ENCODE measurements around the gene AGFG1. TPM values are rescaled to one million over a fixed set of nuclear protein-coding genes. Genes with fewer than 3 reads are reported as not detected.

Gene AGFG1
- total RNA-seq, 1 experiment from 2014 or later, result 109 TPM

DNA sequence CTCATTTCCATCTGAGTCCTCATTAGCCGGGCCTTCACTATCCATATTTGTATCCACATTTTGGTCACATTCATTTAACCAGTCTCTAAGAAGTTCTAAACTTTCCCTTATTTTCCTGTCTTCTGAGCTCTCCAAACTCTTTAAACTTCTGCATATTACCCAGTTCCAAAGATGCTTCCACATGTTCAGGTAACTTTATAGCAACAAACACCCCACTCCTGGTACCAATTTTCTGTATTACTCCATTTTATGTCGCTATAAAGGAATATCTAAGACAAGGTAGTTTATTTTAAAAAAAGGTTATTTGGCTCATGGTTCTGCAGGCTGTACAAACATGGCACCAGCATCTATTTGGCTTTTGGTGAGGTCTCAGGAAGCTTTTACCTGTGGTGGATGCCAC is 38.8 kb upstream of the AGFG1 start:
- Mint-ChIP-seq H3K9me3 (peaks cover 26 to 29% of the 10 kb centered on the region in 2 experiments), H3K4me1 (no peaks in the 10 kb centered on the region), H3K36me3 (ENCODE audit: insufficient read depth in 1 of 3, low read depth in 3 of 3) (peaks cover 11 to 16% (median 13%) of the 10 kb centered on the region in 3 experiments), H3K27ac (no peak overlapping the region), H3K27me3 (ENCODE audit: low read depth) (no peaks in the 10 kb centered on the region; the same call in 1 of the 2 replicates), H3K4me3 (no peak overlapping the region)
- Histone ChIP-seq H3K79me2 (ENCODE audit: insufficient read depth, low read length) (no peaks in the 10 kb centered on the region), H2BK15ac (ENCODE audit: low read depth, low read length) (no peak overlapping the region), H2BK12ac (ENCODE audit: insufficient read length, low read depth, low read length) (no peak overlapping the region), H3K4me2 (ENCODE audit: insufficient read depth, insufficient read length, low read length) (no peak overlapping the region), H3K14ac (ENCODE audit: insufficient read depth, low read length) (no peak overlapping the region), H3K27ac (ENCODE audit: insufficient read length, low read depth, low read length) (no peak overlapping the region), H2BK5ac (ENCODE audit: insufficient read length, low read length) (no peak overlapping the region), H3K9me3 (ENCODE audit: control insufficient read depth, low read depth, low read length) (peaks cover 13% of the 10 kb centered on the region), H4K8ac (replicated peaks; ENCODE audit: insufficient read length, low read depth, low read length) (no peak overlapping the region), H4K5ac (ENCODE audit: insufficient read length, low read depth, low read length) (no peak overlapping the region), H3K27me3 (ENCODE audit: insufficient read depth, low read length) (no peaks in the 10 kb centered on the region), H3K4ac (ENCODE audit: low read depth, low read length) (no peak overlapping the region), H3K23ac (ENCODE audit: insufficient read length, low read depth, low read length) (no peak overlapping the region), H3K56ac (ENCODE audit: insufficient read length, low read depth, low read length) (no peak overlapping the region), H3K18ac (ENCODE audit: insufficient read length, low read depth, low read length) (no peak overlapping the region), H2AFZ (ENCODE audit: low read length) (no peak overlapping the region), H2BK120ac (ENCODE audit: low read depth, low read length, poor library complexity, severe bottlenecking) (no peak overlapping the region), H4K91ac (ENCODE audit: insufficient read length, low read depth, low read length) (no peak overlapping the region), H2AK5ac (ENCODE audit: insufficient read length, low read length) (no peak overlapping the region), H3K23me2 (ENCODE audit: insufficient read length, low read depth, low read length, poor library complexity, severe bottlenecking) (no peaks in the 10 kb centered on the region), H2BK20ac (ENCODE audit: low read depth, low read length, poor library complexity, severe bottlenecking) (no peak overlapping the region), H3T11ph (ENCODE audit: low read length) (no peak overlapping the region), H3K9ac (ENCODE audit: extremely low read depth, insufficient read length, low read length) (no peak overlapping the region), H4K20me1 (ENCODE audit: control insufficient read depth, insufficient read depth, insufficient read length) (no peaks in the 10 kb centered on the region), H3K79me1 (ENCODE audit: insufficient read depth, low read depth, low read length, poor library complexity, severe bottlenecking) (no peaks in the 10 kb centered on the region), H3K4me1 (ENCODE audit: insufficient read depth, low read length) (no peaks in the 10 kb centered on the region)
- TF ChIP-seq, protein P1, sequence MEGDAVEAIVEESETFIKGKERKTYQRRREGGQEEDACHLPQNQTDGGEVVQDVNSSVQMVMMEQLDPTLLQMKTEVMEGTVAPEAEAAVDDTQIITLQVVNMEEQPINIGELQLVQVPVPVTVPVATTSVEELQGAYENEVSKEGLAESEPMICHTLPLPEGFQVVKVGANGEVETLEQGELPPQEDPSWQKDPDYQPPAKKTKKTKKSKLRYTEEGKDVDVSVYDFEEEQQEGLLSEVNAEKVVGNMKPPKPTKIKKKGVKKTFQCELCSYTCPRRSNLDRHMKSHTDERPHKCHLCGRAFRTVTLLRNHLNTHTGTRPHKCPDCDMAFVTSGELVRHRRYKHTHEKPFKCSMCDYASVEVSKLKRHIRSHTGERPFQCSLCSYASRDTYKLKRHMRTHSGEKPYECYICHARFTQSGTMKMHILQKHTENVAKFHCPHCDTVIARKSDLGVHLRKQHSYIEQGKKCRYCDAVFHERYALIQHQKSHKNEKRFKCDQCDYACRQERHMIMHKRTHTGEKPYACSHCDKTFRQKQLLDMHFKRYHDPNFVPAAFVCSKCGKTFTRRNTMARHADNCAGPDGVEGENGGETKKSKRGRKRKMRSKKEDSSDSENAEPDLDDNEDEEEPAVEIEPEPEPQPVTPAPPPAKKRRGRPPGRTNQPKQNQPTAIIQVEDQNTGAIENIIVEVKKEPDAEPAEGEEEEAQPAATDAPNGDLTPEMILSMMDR (conservative IDR thresholded peaks at IDR 0.05), result no peak
- no CpG with 5 or more reads among the region's 2 CpGs for WGBS (ENCODE audit: extremely low coverage, insufficient read length, low lambda C conversion rate)
- DNase-seq, result no peak

Measured in H9 (cell line).